ENCODE data around the gene DNAJC4. TPM values are rescaled to one million over a fixed set of nuclear protein-coding genes. Genes with fewer than 3 reads are reported as not detected.

DNAJC4 gene
- total RNA-seq, 1 experiment from 2014 or later = 24.2 TPM

DNA sequence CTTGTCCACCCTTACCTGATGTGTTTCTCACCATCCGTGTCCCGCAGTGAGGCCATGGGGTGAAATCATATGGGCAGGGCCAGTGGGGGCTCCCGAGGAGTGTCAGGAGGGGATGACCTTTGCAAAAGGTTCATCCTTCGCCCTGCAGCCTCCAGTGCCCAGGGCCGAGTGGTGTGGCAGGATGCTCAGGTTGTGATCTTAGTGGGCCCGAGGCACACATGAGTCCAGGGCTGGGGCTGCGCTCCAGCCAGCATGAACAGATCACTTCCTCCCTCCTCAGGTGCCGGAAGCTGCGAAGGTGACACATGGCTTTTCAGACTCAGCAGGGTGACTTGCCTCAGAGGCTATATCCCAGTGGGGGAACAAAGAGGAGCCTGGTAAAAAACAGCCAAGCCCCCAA is 7.7 kb downstream of the DNAJC4 start:
- Histone ChIP-seq H4K5ac (ENCODE audit: insufficient read length, low read depth, low read length) (no peak overlapping the region), H3K79me1 (ENCODE audit: insufficient read depth, low read depth, low read length, poor library complexity, severe bottlenecking) (no peaks in the 10 kb centered on the region), H3K56ac (ENCODE audit: insufficient read length, low read depth, low read length) (no peak overlapping the region), H3K4ac (ENCODE audit: low read depth, low read length) (no peak overlapping the region), H3K9me3 (ENCODE audit: control insufficient read depth, low read depth, low read length) (no peaks in the 10 kb centered on the region), H4K91ac (ENCODE audit: insufficient read length, low read depth, low read length) (no peak overlapping the region), H3K18ac (ENCODE audit: insufficient read length, low read depth, low read length) (no peak overlapping the region), H3K27ac (ENCODE audit: insufficient read length, low read depth, low read length) (no peak overlapping the region), H4K8ac (replicated peaks; ENCODE audit: insufficient read length, low read depth, low read length) (no peak overlapping the region), H3T11ph (ENCODE audit: low read length) (no peak overlapping the region), H2BK120ac (ENCODE audit: low read depth, low read length, poor library complexity, severe bottlenecking) (no peak overlapping the region), H3K23ac (ENCODE audit: insufficient read length, low read depth, low read length) (no peak overlapping the region), H2AFZ (ENCODE audit: low read length) (no peak overlapping the region), H3K27me3 (ENCODE audit: insufficient read depth, low read length) (no peaks in the 10 kb centered on the region), H2BK20ac (ENCODE audit: low read depth, low read length, poor library complexity, severe bottlenecking) (no peak overlapping the region), H2BK15ac (ENCODE audit: low read depth, low read length) (no peak overlapping the region), H4K20me1 (ENCODE audit: control insufficient read depth, insufficient read depth, insufficient read length) (no peaks in the 10 kb centered on the region), H2BK12ac (ENCODE audit: insufficient read length, low read depth, low read length) (no peak overlapping the region), H3K79me2 (ENCODE audit: insufficient read depth, low read length) (peaks cover 2% of the 10 kb centered on the region; the same call in 1 of the 2 replicates), H3K4me2 (ENCODE audit: insufficient read depth, insufficient read length, low read length) (no peak overlapping the region), H3K14ac (ENCODE audit: insufficient read depth, low read length) (no peak overlapping the region), H3K4me1 (ENCODE audit: insufficient read depth, low read length) (no peaks in the 10 kb centered on the region), H2AK5ac (ENCODE audit: insufficient read length, low read length) (no peak overlapping the region), H2BK5ac (ENCODE audit: insufficient read length, low read length) (no peak overlapping the region), H3K23me2 (ENCODE audit: insufficient read length, low read depth, low read length, poor library complexity, severe bottlenecking) (peaks cover 19% of the 10 kb centered on the region), H3K9ac (ENCODE audit: extremely low read depth, insufficient read length, low read length) (no peak overlapping the region)
- DNase-seq = no peak
- peaks cover 23 to 27% of the 10 kb centered on the region in 2 experiments for H3K4me1 Mint-ChIP-seq
- TF ChIP-seq, protein P1, sequence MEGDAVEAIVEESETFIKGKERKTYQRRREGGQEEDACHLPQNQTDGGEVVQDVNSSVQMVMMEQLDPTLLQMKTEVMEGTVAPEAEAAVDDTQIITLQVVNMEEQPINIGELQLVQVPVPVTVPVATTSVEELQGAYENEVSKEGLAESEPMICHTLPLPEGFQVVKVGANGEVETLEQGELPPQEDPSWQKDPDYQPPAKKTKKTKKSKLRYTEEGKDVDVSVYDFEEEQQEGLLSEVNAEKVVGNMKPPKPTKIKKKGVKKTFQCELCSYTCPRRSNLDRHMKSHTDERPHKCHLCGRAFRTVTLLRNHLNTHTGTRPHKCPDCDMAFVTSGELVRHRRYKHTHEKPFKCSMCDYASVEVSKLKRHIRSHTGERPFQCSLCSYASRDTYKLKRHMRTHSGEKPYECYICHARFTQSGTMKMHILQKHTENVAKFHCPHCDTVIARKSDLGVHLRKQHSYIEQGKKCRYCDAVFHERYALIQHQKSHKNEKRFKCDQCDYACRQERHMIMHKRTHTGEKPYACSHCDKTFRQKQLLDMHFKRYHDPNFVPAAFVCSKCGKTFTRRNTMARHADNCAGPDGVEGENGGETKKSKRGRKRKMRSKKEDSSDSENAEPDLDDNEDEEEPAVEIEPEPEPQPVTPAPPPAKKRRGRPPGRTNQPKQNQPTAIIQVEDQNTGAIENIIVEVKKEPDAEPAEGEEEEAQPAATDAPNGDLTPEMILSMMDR (conservative IDR thresholded peaks at IDR 0.05) = no peak
- H3K36me3 Mint-ChIP-seq (ENCODE audit: insufficient read depth in 1 of 3, low read depth in 3 of 3) = peaks cover 2 to 31% (median 14%) of the 10 kb centered on the region in 3 experiments
- no peak overlapping the region for H3K4me3 Mint-ChIP-seq
- no peak overlapping the region for H3K27ac Mint-ChIP-seq
- WGBS (ENCODE audit: extremely low coverage, insufficient read length, low lambda C conversion rate) = no CpG with 5 or more reads among the region's 9 CpGs
- H3K9me3 Mint-ChIP-seq = no peaks in the 10 kb centered on the region
- H3K27me3 Mint-ChIP-seq (ENCODE audit: low read depth) = peaks cover 3% of the 10 kb centered on the region

Measured in H9 (cell line).